Right hindlimb (tissue), 1 donor: ENCODE results near the gene CASKIN1.
"Not testable (repeated sequence)": the region's sequence is repeated elsewhere in the genome, so short reads cannot be mapped to it uniquely, and the experiment has no call there.

Source experiments
- DNase-seq: peaks from one replicate; pipeline ENCODE4 v3.0.0-alpha.2; 2018

The CASKIN1 gene

GRCh38 chr16:2155091-2155950, 41.1 kb downstream of the CASKIN1 start, which contains the start of gene TRAF7:
Gene TRAF7 (plus strand): TSS chr16:2155782. CDS start chr16:2163921, 8,139 bp downstream.
- peak; percentile 100 for DNase-seq

- no peak for DNase-seq
These were observed 41.8 kb downstream of the CASKIN1 start for GRCh38 chr16:2154533-2155090.

GRCh38 chr16:2152695-2153506, 43.5 kb downstream of the CASKIN1 start:
- DNase-seq: peak; percentile 45

- no peak for DNase-seq
These were observed 45.0 kb downstream of the CASKIN1 start for GRCh38 chr16:2151188-2152091.

GRCh38 chr16:2150418-2151187, 45.8 kb downstream of the CASKIN1 start:
- DNase-seq: peak; percentile 72

GRCh38 chr16:2149630-2150417, 46.6 kb downstream of the CASKIN1 start:
- DNase-seq: peak; percentile 44

GRCh38 chr16:2148714-2149629, 47.4 kb downstream of the CASKIN1 start:
- DNase-seq: peak; percentile 31

- peak; percentile 85 for DNase-seq
These were observed 48.3 kb downstream of the CASKIN1 start, which contains the start of gene RAB26 for GRCh38 chr16:2147981-2148671. Gene RAB26 (plus strand): TSS chr16:2148625. CDS start chr16:2148784, 159 bp downstream.

GRCh38 chr16:2147378-2147777, 49.0 kb downstream of the CASKIN1 start:
- DNase-seq: no peak

- no peak for DNase-seq
These were observed 50.6 kb downstream of the CASKIN1 start for GRCh38 chr16:2145843-2146242.

GRCh38 chr16:2143878-2144485, 52.4 kb downstream of the CASKIN1 start:
- DNase-seq: peak; percentile 27

GRCh38 chr16:2142942-2143877, 53.2 kb downstream of the CASKIN1 start:
- DNase-seq: peak; percentile 16

GRCh38 chr16:2135770-2136490, 60.5 kb downstream of the CASKIN1 start, which contains the start of gene PKD1:
Gene PKD1 (minus strand): TSS chr16:2135898. CDS start chr16:2135689, 209 bp downstream.
- DNase-seq: peak; percentile 94

- not testable (repeated sequence) for DNase-seq
These were observed 61.3 kb downstream of the CASKIN1 start for GRCh38 chr16:2135071-2135470.

GRCh38 chr16:2133797-2134196, 62.6 kb downstream of the CASKIN1 start:
- peak; percentile 7 for DNase-seq

- not testable (repeated sequence) for DNase-seq
These were observed 66.4 kb downstream of the CASKIN1 start for GRCh38 chr16:2129890-2130447.
